H4 (cell line): ENCODE results near the gene CACNA1S. TPM values are rescaled to one million over a fixed set of nuclear protein-coding genes. Genes with fewer than 3 reads are reported as not detected.

ENCODE experiments used
- DNase-seq: peaks from one replicate; pipeline ENCODE4 v3.0.0-alpha.2; 2015; ENCODE audit warnings: low spot score
- total RNA-seq: library from RNA; depleted of rRNA; stranded (reverse); fragments of >200 nt; shearing (Covaris generic); gene quantifications from 2 replicates; pipeline ENCODE4 v1.2.3, GENCODE V29; 2014

The CACNA1S gene
- total RNA-seq, 1 experiment from 2014 or later = not detected

GRCh38 chr1:201093962-201094361 is 18.3 kb downstream of the CACNA1S start:
- DNase-seq = no peak

GRCh38 chr1:201093561-201093960 is 18.7 kb downstream of the CACNA1S start:
- DNase-seq = no peak

DNA sequence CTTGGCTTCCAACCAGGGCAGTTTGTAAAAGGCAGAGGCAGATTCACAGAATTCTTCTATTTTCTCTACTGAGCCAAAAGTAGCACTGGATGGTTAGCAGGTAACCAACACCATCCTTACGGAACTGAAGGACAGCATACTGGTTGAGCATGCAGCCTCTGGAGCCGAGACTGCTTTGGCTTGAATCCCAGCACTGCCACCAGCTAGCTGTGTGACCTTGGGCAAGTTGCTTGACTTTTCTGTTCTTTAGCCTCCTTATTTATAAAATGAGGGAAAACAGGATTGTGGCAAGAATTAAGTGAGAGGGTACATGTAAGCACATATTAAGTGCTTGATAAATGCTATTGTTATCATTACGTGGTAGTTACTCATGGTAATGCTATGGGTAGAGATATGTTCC is 19.5 kb downstream of the CACNA1S start:
- DNase-seq = no peak

DNA sequence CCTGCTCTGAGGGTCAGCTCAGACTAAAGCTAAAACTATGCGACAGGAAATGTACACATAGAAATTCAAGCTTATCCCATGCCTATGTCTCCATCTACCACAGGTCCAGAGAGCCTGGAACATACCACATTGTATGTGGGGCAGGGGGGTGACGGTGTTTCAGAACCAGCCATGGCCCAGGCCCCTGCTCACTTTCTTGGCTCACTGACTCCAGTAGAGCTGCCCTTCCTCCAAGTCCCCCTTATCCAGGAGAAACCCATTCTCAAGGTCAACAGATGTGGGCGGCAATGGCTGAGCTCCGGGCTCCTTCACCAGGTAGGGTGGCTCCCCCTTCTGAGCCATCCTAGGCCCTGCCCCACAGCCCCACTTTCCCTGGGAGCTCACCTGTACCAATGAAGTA is 21.0 kb downstream of the CACNA1S start:
- no peak for DNase-seq

- DNase-seq = no peak
Observed at GRCh38 chr1:201090541-201090940, 21.7 kb downstream of the CACNA1S start.

DNA sequence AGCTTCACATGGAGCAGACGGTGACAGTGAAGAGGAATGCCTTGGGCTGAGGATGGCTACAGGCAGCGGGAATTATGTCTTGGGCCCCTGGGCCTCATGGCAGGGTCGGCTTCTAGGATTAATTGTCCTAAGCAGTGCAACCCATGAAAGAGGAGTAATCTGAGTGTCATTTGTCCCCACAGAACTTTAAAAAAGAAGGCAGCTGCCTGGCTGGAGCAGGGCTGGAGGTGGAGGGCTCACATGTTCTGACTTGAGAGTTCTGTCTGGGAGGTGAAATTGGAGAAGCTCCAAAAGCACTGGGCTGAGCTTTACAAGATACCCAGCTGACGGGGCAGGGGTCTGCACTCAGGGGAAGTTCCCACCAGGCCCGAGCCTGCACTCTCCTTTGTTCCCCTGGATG is 22.6 kb downstream of the CACNA1S start:
- DNase-seq = no peak

- no peak for DNase-seq
Observed at GRCh38 chr1:201088901-201089525, 23.2 kb downstream of the CACNA1S start.

DNA sequence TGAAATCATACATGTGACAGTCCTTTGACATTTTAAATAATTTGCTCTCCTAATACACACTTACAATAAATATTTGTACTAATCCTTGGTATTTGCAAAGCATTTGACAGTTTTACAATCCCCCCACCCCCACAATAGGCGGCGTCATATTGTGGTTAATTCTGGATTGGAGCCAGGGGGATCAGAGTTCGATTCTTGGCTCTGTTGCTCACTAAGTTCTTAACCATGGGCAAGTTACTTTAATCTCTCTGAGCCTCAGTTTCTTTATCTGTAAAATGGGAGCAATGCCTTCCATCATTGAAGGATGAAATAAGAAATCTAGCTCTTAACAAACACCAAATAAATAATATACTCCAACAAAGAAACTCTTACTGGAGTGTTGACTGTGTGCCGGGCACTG is 23.8 kb downstream of the CACNA1S start:
- DNase-seq = no peak

- DNase-seq = peak; percentile 28
Observed at GRCh38 chr1:201085902-201086735, 26.1 kb downstream of the CACNA1S start.

GRCh38 chr1:201084295-201084694 is 27.9 kb downstream of the CACNA1S start:
- DNase-seq = no peak

DNA sequence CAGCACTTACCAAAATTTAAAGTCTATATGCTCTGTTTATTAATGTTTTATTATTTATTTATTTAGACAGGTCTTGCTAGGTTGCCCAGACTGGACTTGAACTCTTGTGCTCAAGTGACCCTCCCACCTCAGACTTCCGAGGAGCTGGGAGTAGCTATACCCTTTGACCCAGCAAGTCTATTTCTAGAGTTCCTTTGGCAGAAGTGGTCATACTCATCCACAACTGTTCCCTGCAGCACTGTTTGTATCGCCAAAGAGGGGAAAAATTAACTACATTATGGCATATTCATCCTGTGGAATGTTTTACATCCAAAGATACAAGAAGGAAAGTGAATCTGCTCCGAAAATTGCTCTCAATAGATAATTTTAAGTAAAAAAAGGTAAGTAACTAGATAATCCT is 28.5 kb downstream of the CACNA1S start:
- no peak for DNase-seq

DNA sequence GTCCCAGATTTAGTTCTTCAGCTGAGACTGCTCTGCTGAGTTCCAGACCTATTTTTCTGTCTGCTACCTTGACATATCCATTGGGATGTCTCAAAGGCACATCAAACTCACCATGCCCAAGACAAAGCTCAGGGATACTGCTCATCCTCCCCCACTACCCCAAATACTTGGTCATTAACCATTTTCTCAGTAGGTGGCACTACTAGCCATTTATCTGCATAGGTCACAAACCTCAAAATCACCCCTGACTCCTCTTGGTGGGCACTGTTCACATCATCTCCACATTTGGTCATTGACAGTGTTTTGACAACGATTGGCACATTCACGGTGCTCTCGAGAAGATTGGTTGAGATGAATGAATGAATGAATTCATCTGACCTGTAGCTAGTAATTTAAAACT is 32.1 kb downstream of the CACNA1S start:
- DNase-seq = no peak

- no peak for DNase-seq
Observed at GRCh38 chr1:201077736-201078135, 34.5 kb downstream of the CACNA1S start.

GRCh38 chr1:201077116-201077515 is 35.1 kb downstream of the CACNA1S start:
- no peak for DNase-seq

- DNase-seq = no peak
Observed at GRCh38 chr1:201076092-201076491, 36.1 kb downstream of the CACNA1S start.

GRCh38 chr1:201074018-201074417 is 38.2 kb downstream of the CACNA1S start:
- DNase-seq = no peak

DNA sequence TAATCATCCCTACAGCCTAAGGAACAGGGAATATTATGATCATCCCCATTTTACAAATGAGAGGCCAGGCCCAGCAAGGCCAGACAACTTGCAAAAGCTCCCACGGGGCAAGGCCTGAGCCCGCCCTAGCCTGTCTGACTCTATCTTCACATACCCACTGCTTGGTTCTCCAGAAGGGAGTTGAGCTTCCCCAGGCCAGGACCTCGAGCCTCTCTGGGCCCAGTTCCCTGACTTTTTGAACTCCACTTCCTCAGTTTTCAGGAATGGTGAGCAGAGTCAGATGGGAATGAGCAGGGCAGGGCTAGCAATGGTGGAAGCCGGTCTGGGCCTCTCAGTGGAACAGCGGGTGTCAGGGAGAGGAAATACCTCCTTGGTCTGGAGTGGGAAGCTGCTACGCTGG is 39.3 kb downstream of the CACNA1S start:
- no peak for DNase-seq

DNA sequence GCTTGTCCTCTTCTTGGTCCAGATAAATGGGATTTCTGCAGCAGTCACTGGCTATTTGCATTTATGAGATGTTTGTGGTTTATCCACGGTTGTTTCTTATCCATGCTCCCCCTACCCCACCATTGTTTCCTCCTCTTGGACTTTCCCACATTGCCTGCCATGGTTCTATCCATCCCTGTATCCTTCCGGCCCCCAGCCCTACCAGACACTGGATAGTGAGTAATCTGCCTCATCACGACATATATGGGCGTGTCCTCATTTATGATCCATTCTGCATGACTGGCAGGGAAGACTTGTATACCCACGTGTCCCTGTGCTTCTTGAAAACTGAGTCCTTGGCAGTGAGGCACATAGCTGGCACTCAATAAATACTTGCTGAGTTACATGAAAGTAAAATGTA is 40.1 kb downstream of the CACNA1S start:
- no peak for DNase-seq

DNA sequence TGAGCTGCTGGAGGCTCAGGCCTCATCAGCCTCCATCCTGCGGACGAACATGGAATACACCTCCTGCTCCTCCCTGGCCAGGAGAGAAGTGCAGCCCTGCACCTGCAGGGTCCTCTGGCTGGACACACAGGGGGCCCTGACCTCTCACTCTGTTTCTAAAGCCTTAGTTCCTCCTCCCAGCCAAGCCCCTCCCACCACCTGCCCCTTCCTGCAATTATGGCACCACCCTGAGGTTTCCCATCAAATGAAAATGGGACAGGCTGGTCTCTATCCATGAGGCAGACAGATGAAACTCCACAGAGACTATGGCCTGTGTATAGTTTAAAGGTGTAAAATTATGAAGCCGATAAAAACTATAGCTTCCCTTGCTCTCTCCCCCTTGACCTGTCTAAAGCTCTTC is 42.6 kb downstream of the CACNA1S start:
- DNase-seq = no peak

- DNase-seq = no peak
Observed at GRCh38 chr1:201068976-201069375, 43.2 kb downstream of the CACNA1S start.

DNA sequence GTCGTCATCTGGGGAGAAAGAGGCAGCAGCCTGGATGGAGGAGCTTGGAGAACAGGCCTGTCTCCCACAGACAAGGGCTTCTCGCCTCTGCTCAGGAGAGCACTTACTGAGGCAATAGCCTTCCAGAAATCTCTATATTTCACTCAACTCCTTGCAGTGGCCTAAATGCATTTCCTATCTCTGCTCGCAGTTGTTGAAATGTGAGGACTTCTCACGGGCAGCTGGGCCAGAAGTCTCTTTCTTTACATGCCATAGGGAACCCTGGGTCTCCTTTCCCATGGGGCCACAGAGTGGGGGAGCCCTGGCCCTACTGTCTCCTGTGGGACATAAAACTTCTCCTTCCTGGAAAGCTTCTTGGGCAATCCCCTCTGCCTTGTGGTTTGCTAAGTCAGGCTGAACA is 45.2 kb downstream of the CACNA1S start:
- no peak for DNase-seq

DNA sequence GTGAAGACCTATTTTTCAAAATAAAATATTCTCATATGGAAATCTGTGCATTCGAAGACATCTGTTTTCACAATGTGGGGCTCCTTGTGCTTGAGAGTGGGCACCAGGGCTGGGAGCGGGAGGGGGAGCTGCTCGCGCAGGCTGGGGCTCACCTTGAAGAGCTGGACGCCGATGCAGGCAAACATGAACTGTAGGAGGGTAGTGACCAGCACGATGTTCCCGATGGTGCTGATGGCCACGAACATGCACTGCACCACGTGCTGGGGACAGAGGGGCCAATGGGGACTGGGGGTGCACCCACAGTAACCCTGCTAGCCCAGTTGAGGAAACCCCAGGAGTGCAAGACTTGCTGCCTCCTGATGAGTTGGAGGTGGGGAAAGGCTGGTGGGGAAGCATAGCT is 46.5 kb downstream of the CACNA1S start:
- no peak for DNase-seq

- DNase-seq = no peak
Observed at GRCh38 chr1:201064806-201065205, 47.4 kb downstream of the CACNA1S start.

DNA sequence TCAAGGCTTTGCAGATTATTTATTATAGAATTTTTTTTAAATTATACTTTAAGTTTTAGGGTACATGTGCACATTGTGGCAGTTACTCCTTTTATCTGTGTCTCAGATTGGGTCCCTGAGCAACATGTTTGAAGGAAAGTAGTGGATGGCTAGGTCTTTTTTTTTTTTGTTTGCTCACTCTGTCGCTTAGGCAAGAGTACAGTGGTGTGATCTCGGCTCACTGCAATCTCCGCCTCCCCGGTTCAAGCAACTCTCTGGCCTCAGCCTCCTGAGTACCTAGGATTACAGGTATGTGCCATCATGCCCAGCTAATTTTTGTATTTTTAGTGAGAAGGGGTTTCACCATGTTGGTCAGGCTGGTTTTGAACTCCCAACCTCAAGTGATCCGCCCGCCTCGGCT is 49.1 kb downstream of the CACNA1S start:
- no peak for DNase-seq
